Right lobe of liver (tissue), 4 donors: ENCODE data around the gene P4HA2.

Experiments used
- CTCF ChIP-seq, 4 donors: fragments of 200-600 bp in 3 of 4; fragments of 450-650 bp in 1 of 4; IDR thresholded peaks; one replicate each; pipeline versions ENCODE4 v1.5.1 to v1.8.0; 2016 to 2022; ENCODE audit warnings: antibody characterized with exemption in 4 of 4, mild to moderate bottlenecking in 2 of 4
- POLR2A ChIP-seq: fragments of 450-650 bp; IDR thresholded peaks from one replicate; pipeline ENCODE4 v1.6.1; 2017; ENCODE audit warnings: antibody characterized with exemption, mild to moderate bottlenecking
- donor health status: DM: no; HTN: no; CAD: no.
- donor health status: DM: no; HTN: no; CAD: no.
- donor health status: DM: no; HTN: yes; CAD: no.

GRCh38 chr5:132206782-132207181, 20.9 kb downstream of the P4HA2 start:
- no peak for TF ChIP-seq CTCF (IDR thresholded peaks at IDR 0.05)
- TF ChIP-seq POLR2A: no peak
